GM12874 (cell line): ENCODE results near the gene CPAMD8.

Experiments used
- TF ChIP-seq, protein P1 (sequence below): IDR thresholded peaks from 2 replicates; pipeline ENCODE4 v1.5.1; 2011; ENCODE audit warnings: low read depth, mild to moderate bottlenecking, control low read depth, low read length, moderate library complexity; ENCODE audit not compliant: insufficient read depth

The CPAMD8 gene

DNA sequence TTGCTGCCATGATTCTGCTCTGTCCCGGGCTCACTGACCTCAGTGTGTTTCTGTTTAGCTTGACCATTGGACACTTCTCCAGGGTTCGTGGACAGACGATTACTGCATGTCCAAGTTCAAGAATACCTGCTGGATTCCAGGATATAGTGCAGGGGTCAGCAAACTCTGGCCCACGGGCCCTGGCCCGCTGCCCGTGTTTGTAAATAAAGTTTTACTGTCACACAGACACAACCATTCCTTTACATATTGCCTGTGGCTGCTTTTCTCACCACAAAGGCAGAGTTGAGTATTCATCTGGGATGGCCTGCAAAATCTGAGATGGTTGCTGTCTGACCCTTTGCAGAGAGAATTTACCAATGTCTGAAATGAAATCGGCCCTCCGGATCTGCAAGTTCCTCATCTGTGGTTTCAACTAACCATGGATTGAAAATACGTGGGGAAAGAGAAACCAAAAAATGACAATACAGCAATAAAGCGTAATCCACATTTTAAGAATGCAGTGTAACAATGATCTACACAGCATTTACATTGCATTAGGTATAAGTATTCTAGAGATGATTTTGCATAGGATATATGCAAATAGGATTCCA is 163.7 kb downstream of the CPAMD8 start:
- TF ChIP-seq, protein P1, sequence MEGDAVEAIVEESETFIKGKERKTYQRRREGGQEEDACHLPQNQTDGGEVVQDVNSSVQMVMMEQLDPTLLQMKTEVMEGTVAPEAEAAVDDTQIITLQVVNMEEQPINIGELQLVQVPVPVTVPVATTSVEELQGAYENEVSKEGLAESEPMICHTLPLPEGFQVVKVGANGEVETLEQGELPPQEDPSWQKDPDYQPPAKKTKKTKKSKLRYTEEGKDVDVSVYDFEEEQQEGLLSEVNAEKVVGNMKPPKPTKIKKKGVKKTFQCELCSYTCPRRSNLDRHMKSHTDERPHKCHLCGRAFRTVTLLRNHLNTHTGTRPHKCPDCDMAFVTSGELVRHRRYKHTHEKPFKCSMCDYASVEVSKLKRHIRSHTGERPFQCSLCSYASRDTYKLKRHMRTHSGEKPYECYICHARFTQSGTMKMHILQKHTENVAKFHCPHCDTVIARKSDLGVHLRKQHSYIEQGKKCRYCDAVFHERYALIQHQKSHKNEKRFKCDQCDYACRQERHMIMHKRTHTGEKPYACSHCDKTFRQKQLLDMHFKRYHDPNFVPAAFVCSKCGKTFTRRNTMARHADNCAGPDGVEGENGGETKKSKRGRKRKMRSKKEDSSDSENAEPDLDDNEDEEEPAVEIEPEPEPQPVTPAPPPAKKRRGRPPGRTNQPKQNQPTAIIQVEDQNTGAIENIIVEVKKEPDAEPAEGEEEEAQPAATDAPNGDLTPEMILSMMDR, result no peak

DNA sequence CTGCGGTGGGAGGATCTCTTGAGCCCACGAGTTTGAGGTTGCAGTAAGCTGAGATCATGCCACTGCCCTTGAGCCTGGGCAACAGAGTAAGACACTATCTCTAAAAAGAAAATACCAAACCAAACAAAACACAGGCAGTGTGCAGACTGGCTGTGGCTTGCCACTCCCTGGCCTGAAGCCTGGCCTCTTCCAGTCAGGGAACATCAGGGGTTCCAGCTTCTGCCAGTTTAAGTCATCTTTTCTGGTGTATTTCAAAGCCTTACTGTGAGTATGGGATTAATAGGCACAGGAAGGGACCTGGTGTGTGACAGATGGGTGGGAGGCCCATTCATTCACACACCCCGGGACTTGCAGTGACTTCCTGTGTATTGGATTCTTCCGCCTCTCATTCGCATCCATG is 164.8 kb downstream of the CPAMD8 start:
- TF ChIP-seq, protein P1, result no peak

DNA sequence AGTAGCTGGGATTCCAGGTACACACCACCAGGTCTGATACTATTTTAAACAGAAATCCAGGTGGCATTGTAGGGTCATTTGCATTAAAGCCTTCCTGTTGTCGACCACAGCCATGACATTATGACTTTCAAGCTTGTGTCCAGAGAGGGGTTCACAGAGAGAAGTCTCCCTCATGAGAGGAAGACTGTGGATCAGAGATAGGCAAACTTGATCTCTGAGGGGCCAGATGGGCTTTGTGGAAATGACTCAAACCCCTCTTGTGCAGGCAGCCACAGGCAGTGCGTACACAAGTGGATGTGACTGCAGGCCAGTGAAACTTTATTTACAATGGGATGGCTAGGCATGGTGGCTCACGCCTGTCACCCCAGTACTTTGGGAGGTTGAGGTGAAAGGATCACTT is 165.6 kb downstream of the CPAMD8 start:
- TF ChIP-seq, protein P1, result no peak

DNA sequence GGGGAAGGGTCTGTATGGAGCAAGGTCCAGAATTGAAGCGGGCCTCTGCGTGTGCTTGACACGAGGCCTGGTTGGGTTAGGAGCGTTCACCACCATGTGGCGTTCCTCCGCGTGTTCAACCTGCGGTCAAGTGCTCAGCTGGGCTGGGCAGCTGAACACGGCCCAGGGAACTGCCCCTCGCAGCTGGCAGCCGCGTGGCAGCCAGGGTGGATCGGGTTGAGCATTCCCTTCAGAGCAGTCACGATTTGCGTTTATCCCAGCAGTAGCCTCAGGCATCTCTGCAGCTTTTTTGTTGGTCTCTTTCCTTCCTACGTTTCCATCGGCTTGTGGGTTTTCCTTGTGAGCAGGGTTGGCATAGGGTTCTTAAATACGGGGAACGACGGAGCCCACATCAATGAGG is 166.5 kb downstream of the CPAMD8 start:
- TF ChIP-seq, protein P1, result no peak

DNA sequence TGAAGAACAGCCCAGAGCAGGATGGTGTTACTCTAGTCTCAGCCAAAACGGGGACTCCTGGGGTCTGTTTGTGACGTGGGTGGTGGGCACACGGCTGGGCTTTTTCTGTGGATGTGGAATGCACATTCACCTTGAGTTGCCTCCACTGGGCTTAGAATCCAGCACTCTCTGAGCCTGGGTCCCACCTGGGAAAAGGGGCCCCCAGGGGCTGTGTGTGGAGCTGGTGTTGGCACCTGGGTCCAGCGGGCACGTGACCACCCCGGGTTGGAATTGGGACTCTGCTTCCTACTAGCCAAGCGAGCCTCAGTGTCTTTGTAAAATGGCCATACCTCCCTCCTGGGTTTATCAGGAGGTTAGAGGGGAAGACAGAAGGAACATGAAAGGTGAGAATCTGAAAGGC is 167.0 kb downstream of the CPAMD8 start:
- TF ChIP-seq, protein P1, result no peak

DNA sequence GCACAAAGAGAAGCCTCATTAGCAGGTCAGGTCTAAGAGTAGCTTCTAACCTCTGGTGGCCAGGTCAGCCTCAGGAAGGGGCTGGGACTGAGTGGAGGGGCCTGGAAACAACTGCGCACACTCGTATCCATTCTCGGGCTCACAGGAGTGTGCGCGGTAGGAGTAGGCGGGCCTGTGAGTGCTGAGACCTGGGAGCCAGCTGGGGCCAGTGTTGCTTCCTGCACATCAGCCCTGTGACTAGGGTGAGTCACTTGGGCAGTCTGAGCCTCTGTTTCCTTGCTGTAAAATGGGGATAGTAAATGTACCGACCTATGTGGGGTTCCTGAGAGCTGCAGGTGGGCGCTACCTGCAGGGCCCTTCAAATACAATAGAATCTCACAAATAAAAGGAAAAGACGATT is 170.5 kb downstream of the CPAMD8 start:
- TF ChIP-seq, protein P1, result no peak

DNA sequence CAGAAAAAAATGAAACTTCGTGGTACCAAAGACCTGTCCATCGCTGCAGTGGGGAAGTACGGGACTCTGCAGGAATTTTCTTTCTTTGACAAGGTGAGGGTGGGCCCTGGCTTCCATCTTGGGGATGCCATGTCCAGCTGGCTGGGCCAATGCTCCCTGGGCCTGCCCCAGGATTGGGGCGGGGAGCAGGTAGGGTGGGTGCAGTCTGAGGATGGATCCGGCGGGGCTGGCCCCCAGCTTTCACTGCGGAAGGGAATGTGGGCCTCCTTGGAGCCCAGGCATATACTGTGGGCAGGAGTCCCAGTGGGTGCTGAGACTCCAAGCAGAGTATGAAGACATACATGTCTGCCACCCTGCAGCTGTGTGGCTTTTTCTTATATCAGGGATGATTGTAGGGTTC is 173.5 kb downstream of the CPAMD8 start:
- TF ChIP-seq, protein P1, result no peak
